Right hindlimb (tissue), 1 donor: ENCODE data around the gene PROCA1.
"Not testable (repeated sequence)": the region's sequence is repeated elsewhere in the genome, so short reads cannot be mapped to it uniquely, and the experiment has no call there.

ENCODE experiments used
- DNase-seq: peaks from one replicate; pipeline ENCODE4 v3.0.0-alpha.2; 2018

The PROCA1 gene

DNA sequence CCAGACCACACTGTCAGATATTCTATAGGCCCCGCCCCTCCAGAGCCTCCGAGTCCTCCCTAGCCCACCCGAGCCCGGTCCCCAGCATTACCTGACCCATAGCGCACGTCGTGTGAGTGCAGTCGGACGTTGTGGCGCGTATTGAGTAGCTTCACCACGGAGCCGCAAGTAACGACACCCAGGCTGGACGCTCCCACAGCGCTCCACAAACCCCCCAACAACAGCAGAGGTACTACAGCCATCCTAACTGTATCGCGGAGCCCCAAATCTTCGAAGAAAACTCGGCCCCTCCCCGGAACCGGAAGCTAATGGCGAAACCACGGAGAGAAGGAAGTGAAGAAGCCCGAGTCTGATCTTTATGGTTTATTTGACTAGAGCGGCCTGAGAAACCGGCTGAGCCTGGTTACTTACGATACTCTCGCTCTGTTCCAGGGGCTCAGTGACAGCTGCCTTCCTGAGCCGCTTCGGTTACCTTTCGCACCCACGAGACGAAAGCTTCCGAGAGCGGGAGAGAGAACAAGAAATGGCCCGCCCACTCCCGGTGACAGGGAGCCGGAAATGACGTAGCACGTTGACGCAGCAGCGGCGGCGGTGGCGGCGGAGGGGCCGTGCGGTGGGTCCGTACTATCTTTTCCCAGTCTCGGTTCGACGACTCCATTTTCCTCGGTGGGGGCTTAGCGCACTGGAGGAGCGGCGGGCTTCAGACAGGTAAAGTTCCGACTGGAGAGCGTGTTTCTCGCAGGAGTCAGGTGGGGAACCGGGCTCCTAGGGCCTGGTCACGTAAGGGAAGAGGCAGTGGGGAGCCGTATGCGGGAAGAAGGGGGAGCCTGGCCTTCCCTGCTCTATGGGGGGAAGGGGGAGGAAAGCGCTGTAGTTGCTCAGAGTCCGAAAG lies 49.8 kb downstream of the PROCA1 start, which contains the start of the genes SDF2 and SUPT6H:
Gene SDF2, minus strand, starts transcription at position 272 of the 892 bp plus-strand sequence. Its CDS starts 30 bp downstream, at position 242.
Gene SUPT6H, plus strand, starts transcription at position 571 of the 892 bp plus-strand sequence. CDS start 11,197 bp downstream, outside the sequence.
- peak; percentile 95 for DNase-seq

DNA sequence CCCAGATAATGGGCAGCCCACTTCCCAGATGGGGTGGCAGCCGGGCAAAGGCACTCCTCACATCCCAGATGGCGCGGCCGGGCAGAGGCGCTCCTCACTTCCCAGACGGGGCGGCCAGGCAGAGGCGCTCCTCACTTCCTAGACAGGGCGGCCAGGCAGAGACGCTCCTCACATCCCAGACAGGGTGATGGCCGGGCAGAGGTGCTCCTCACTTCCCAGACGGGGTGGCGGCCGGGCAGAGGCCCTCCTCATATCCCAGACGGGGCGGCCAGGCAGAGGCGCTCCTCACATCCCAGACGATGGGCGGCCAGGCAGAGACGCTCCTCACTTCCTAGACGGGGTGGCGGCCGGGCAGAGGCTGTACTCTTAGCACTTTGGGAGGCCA lies 52.2 kb downstream of the PROCA1 start:
- DNase-seq: not testable (repeated sequence)

GRCh38 chr17:28658766-28659496 lies 52.8 kb downstream of the PROCA1 start:
- DNase-seq: not testable (repeated sequence)

DNA sequence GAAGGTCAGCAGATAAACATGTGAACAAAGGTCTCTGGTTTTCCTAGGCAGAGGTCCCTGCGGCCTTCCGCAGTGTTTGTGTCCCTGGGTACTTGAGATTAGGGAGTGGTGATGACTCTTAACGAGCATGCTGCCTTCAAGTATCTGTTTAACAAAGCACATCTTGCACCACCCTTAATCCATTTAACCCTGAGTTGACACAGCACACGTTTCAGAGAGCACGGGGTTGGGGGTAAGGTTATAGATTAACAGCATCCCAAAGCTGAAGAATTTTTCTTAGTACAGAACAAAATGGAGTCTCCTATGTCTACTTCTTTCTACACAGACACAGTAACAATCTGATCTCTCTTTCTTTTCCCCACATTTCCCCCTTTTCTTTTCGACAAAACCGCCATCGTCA lies 53.3 kb downstream of the PROCA1 start:
- not testable (repeated sequence) for DNase-seq

- DNase-seq: no peak
These were observed 53.9 kb downstream of the PROCA1 start for GRCh38 chr17:28657756-28658155.

DNA sequence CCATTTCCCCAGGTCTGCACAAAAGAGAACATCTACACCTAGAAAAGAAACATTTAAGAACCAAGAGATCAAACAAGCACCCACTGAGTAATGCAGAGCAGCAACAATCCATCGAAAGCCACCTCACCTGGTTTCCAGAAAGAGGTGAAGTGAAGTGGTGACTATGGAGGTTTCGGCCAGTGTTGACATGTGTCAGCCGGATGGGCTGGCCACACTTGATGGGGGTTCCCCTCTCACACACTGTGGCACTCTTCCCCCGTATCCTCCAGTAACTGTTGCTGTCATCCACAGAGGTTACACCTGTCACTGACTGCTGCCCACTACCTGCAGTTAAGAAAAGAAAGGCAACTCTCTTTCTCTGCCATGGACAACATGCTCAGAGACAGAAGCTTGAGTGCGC lies 56.5 kb downstream of the PROCA1 start:
- DNase-seq: no peak
